Measurements from ENCODE around the gene LRRC8A.

Gene LRRC8A

GRCh38 chr9:128945798-128946501 lies 64.0 kb downstream of the LRRC8A start:
- Histone ChIP-seq H3K4me1 (ENCODE audit: control insufficient read depth, low read length) (peaks cover 14% of the 10 kb centered on the region), H3K27ac (ENCODE audit: low read depth, low read length) (no peak overlapping the region), H3K4me2 (ENCODE audit: low read length) (peak overlapping the region; percentile 83), H3F3A (ENCODE audit: control insufficient read depth, insufficient read depth) (no peaks in the 10 kb centered on the region; the same call in 1 of the 2 replicates), H3K36me3 (ENCODE audit: control insufficient read depth, low read length) (peaks cover 21% of the 10 kb centered on the region), H4K20me1 (ENCODE audit: control insufficient read depth, insufficient read depth, low read depth, low read length) (no peaks in the 10 kb centered on the region), H3K27me3 (ENCODE audit: control insufficient read depth, low read length) (no peaks in the 10 kb centered on the region), H3K9me3 (ENCODE audit: control insufficient read depth, insufficient read depth, low read length) (no peaks in the 10 kb centered on the region), H3K9me2 (replicated peaks; ENCODE audit: control insufficient read depth, low read length) (no peaks in the 10 kb centered on the region), H3K79me2 (ENCODE audit: control insufficient read depth, low read length) (peaks cover 49% of the 10 kb centered on the region), H3K4me3 (ENCODE audit: low read length) (peak overlapping the region; percentile 93; the same call in 1 of the 2 replicates)
- TF ChIP-seq EZH2phosphoT487 (IDR thresholded peaks at IDR 0.05; ENCODE audit: borderline replicate concordance, low read length) = no peak
- no peak for TF ChIP-seq CTCF (IDR thresholded peaks at IDR 0.05; ENCODE audit: low read depth, low read length, poor library complexity, severe bottlenecking)

GRCh38 chr9:128946571-128947276 lies 64.8 kb downstream of the LRRC8A start:
- Histone ChIP-seq H3K9me3 (ENCODE audit: control insufficient read depth, insufficient read depth, low read length) (no peaks in the 10 kb centered on the region), H3K4me2 (ENCODE audit: low read length) (peak overlapping the region; percentile 83), H3K9me2 (replicated peaks; ENCODE audit: control insufficient read depth, low read length) (no peaks in the 10 kb centered on the region), H3K4me1 (ENCODE audit: control insufficient read depth, low read length) (peaks cover 14% of the 10 kb centered on the region), H3K27me3 (ENCODE audit: control insufficient read depth, low read length) (no peaks in the 10 kb centered on the region), H3F3A (ENCODE audit: control insufficient read depth, insufficient read depth) (no peaks in the 10 kb centered on the region; the same call in 1 of the 2 replicates), H3K79me2 (ENCODE audit: control insufficient read depth, low read length) (peaks cover 49% of the 10 kb centered on the region), H3K36me3 (ENCODE audit: control insufficient read depth, low read length) (peaks cover 28% of the 10 kb centered on the region), H3K27ac (ENCODE audit: low read depth, low read length) (no peak overlapping the region), H3K4me3 (ENCODE audit: low read length) (peak overlapping the region; percentile 93), H4K20me1 (ENCODE audit: control insufficient read depth, insufficient read depth, low read depth, low read length) (no peaks in the 10 kb centered on the region)
- TF ChIP-seq EZH2phosphoT487 (IDR thresholded peaks at IDR 0.05; ENCODE audit: borderline replicate concordance, low read length) (no peak), CTCF (IDR thresholded peaks at IDR 0.05; ENCODE audit: low read depth, low read length, poor library complexity, severe bottlenecking) (no peak)

- Histone ChIP-seq H3K36me3 (ENCODE audit: control insufficient read depth, low read length) (peaks cover 31% of the 10 kb centered on the region), H3K9me2 (replicated peaks; ENCODE audit: control insufficient read depth, low read length) (no peaks in the 10 kb centered on the region), H3K27ac (ENCODE audit: low read depth, low read length) (peak overlapping the region; percentile 57; the same call in 1 of the 2 replicates), H3K27me3 (ENCODE audit: control insufficient read depth, low read length) (no peaks in the 10 kb centered on the region), H4K20me1 (ENCODE audit: control insufficient read depth, insufficient read depth, low read depth, low read length) (no peaks in the 10 kb centered on the region), H3F3A (ENCODE audit: control insufficient read depth, insufficient read depth) (no peaks in the 10 kb centered on the region; the same call in 1 of the 2 replicates), H3K9me3 (ENCODE audit: control insufficient read depth, insufficient read depth, low read length) (no peaks in the 10 kb centered on the region), H3K4me3 (ENCODE audit: low read length) (peak overlapping the region; percentile 93), H3K79me2 (ENCODE audit: control insufficient read depth, low read length) (peaks cover 49% of the 10 kb centered on the region), H3K4me1 (ENCODE audit: control insufficient read depth, low read length) (peaks cover 14% of the 10 kb centered on the region), H3K4me2 (ENCODE audit: low read length) (peak overlapping the region; percentile 83)
- no peak for TF ChIP-seq CTCF (IDR thresholded peaks at IDR 0.05; ENCODE audit: low read depth, low read length, poor library complexity, severe bottlenecking)
- TF ChIP-seq EZH2phosphoT487 (IDR thresholded peaks at IDR 0.05; ENCODE audit: borderline replicate concordance, low read length) = no peak
Observed at GRCh38 chr9:128947277-128947526, 65.3 kb downstream of the LRRC8A start.

Data from DOHH2 (cell line).